CD4-positive, alpha-beta T cell treated with Interleukin-4 for 1 hour (primary cell): ENCODE results near the gene AGTPBP1.

Source experiments
- DNase-seq, 2 donors: peaks; one replicate each; pipeline ENCODE4 v3.0.0-alpha.2; 2020 to 2022

The AGTPBP1 gene

DNA sequence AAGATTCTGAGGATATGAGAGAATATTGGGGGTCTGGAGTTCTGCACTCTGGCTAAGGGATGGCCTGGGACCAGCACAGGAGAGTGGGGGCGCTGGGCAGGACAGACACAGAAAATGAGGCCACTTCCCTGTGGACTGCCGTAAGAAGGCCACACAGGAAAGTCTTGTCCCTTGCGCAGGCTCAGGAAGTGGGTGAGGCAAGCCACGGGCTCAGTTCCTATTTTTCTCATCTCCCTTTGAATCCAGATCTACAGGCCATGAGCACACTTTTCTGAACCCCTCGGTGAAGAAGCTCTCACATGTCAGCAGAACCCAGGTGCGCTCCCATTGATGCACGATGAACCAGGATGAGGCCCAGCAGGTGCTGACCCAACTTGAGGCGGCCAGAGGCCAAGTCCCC is 207.4 kb downstream of the AGTPBP1 start:
- DNase-seq: peak in 1 of 2 donors; percentile 25

DNA sequence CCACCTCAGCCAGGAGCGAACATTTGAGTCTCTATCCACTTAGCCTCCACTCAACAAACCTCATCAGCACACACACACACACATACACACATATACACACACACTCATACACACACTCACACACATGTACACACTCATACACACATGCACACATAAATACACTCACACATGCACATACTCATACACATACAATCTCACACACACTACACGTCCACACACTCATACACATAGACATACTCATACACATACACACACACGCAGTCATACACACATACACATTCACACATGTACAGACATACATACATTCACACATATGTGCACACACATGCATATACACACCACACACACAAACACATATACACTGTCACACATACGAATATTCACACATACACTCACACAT is 208.2 kb downstream of the AGTPBP1 start:
- DNase-seq: no peak

DNA sequence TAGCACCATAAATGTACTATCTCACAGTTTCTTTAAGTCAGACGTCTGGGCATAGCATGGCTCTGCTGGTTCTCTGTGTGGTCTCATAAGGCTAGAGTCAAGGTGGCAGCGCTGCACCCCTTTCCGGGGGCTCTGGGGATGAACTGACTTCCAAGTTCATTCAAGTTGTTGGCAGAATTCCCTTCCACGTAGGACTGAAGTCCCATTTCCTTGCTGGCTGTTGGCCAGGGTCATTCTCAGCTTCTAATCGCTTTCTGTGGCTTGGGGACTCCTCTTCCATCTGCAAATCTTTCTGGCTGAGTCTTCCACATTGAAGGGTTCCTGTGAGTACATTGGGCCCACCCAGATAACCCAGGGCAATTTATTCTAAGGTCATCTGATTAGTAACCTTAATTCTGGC is 211.0 kb downstream of the AGTPBP1 start:
- DNase-seq: no peak

DNA sequence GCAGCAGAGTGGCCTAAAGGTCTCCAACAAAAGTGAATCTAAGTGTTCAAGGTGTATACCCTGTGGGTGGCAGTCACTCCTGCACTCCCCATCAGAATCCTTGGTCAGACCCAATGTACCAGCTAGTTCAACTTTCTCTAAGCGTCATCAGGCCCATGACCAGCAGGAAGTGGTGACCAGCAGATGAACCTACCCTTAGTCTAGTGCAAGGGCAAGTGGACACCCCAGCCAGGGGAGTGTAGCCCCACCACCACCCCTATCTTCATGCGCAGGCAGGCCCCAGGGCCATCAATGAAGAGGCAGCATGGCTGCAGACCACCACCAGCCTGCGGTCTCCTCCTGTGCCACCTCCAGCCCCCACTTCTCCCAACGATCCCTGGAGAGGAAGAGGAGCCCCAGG is 213.1 kb downstream of the AGTPBP1 start:
- no peak for DNase-seq

DNA sequence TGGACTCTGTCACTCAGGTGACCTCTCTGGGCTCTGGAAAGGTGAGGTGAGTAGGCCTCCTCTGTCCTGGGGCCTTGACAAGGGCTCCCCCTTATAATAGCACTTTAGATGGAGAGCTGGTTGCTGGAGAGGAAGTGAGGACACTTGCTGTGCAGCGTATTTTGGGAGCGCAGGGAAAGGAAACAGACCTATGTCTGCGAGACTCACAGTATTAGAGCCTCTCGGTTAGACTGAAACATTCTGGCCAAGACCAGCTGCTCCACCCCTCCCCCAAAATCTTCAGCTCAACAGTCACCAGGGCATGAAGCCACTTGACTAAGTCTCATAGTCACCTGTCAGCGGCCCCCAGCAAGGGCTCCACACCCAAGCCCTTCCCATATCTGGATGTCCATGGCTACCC is 213.6 kb downstream of the AGTPBP1 start:
- no peak for DNase-seq

DNA sequence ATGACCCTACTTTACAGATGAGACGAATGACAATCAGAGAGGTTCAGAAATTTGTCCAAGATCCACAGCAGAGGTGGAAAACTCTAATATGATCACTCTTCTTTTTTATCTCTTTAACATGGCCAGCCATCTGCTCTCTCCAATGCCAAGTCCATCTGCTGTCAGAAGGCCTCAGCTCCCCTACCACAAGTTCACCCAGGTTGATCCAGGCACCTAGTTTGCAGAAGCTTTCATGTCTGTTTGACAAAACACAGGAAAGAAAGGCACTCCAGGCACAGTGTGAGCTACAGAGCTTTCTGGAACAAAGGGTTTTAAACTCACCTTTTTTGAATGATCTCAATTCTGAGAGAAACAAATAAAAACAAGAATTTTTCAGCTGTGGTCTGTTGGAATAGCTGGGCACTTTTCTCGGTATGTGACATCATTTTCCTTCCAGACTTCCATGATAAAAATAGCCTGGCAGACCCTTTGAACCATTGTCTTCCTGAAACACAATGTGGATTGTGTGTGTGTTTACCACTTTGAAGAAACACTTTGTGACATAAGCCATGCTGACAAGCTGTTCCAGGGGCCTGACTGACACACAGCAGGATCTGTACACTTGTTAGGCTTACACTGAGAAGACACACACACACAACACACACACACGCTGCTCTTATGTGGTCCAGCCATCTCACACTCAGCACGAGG is 214.3 kb downstream of the AGTPBP1 start:
- DNase-seq: no peak

DNA sequence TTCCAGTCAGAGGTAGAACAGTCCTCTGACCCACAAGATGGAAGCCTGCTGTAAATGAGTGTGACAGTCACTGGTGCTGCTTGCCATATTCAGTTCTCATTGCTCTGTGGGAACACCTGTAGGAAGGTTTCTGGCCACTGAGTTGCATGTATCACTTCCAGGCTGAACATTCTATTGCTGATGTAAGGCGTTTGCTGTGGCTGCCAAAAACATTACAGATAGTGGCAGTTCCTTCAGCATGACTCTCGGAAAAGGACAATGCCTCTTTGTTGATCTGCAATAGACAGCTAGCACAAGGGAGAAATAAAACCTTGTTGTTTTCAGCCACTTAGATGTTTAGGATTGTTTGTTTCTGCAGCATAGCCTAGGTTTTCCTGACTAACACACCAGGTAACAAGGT is 217.2 kb downstream of the AGTPBP1 start:
- no peak for DNase-seq

DNA sequence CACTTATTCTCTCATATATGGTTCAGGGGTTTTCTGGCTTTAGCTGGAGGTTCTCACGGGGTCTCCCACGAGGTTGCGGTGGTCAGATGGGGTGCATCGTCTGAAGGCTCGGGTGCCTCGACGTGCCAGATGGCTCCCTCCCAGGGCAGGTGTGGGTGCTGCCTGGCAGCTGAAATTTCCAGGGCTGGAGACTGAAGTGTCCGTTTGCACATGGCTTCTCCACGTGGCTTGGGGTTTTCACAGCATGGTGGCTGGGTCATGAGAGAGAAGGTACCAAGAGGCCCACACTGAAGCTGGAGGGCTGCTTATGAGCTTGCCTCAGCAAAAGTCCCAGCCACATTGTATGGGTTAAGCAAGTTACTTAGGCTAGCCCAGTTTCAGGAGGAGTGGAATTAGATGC is 218.6 kb downstream of the AGTPBP1 start:
- no peak for DNase-seq

DNA sequence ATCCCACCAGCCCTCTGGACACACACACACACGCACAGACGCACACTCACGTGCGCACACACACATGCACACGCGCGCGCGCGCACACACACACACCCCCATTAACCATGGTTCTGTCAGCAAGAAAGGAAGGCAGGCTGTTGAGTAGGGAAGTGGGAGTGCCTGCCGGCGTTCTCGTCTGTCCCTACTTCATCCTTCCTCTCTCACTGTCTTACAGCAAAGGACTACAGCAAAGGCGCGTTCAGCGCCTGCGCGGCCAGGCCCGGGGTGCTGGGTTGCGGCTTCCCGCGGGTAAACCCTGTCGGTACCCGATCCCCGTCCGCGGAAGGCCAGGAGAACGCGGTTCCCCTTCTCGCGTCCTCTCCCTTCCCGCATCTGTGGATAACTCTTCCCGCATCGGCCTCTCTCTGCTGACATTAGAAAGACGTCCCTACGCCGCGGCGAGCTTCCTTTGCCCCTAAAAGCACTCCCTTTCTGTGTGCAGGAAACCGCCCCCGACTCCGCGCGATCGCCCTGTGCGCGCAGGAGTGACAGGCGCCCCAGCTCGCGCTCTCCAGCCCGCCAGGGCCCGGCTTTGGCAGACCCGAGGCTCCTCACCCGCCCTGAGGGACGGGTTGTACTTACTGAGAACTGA is 219.2 kb downstream of the AGTPBP1 start:
- peak in 1 of 2 donors; percentile 31 for DNase-seq

DNA sequence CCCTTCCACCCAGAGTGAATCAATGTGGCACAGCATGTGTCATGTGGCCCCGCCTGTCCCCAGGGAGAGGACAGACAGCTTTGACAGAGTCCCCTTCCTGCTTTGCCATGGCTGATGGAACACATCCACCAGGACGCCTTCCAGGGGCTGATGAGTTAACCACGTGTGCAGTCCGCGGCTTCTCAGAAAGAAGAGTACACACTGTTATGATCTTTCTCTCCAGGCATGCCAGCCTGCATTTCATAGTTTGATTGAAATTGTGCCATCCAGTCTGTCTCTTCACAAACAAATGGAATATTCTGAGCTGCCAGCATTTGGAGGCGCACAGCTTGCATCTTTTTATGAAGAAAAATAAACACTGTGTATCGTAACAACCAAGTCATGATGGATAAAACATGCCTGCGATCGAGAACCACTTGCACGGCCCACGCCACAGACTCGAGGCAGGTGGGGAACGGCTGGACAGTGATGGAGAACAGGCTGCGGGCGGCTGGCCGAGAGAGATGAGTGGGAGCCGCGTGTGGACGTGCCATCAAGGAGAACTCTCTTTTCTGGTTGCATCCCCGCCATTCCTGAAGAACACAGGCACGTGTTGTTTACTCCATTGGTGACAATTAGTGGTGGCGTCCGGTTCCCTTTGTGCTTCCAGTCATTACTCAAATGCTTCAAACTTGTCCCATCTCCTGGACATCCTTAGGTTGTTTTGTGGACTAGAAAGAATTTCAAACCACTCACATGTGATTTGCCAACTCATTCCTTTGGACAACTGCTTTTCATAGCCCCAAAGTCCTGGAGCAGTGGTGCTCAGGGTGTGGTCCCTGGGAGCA is 220.2 kb downstream of the AGTPBP1 start:
- no peak for DNase-seq

DNA sequence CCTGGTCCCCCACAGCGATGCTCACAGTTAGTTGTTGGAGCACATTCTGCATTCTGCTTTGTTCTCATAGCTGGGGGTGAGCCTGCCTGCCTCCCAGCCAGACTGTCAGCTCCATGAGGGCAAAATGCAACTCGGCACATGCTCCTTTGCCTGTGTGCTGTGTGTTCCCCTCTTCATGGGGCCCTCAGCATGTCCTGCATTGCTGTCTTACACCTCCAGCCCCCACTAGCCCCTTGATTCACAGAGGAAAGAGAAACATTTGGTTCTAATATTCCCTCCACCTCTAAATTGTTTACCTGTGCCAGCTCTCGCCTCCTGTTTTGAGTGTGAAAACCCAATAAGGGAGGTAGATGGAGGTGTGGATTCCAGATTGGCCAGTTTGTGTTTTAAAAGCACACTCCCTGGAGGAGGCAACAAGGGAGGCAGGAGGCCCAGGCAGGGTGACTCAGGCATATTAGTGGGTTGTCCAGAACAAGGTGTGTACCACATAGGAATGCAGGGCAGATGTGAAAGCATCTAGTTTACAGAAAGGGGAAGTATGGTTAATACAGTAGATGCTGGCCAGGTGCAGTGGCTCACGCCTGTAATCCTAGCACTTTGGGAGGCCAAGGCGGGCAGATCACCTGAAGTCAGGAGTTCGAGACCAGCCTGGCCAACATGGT is 224.6 kb downstream of the AGTPBP1 start:
- no peak for DNase-seq

DNA sequence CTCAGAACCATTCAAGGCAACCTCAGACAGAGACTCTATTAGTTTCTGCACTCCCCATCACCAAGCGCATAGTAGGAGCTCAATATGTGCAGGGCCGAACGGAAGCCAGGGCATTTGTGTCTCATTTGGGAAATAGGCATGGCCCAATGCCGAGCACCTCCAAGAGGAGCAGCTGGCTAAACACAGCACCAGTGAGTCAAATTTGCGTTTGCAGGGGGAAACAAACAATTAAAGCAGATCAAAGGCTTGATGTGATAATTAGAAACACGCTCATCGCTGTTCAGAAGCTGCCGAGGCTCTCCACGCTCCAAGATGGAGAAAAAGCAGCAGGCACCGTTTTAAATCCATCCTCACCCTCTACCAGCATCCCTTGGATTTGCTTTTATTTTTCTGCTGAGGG is 225.3 kb downstream of the AGTPBP1 start:
- DNase-seq: no peak

DNA sequence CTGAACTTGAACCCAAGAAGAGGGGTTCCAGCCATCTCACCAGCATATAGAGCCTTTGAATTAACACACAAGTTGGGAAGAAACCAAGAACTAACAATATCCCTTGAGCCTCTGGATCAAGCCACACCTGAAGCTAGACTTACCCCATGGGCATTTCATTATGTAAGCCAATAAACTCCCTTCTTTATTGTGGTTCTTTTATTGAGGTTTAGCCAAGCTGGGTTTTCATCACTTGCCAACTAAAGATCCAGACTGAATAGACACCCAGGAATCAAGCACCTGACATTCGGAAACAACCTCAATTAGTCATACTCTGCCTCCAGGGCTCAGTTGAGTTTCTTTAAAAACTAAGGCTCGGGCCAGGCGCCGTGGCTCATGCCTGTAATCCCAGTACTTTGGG is 226.7 kb downstream of the AGTPBP1 start:
- DNase-seq: no peak

DNA sequence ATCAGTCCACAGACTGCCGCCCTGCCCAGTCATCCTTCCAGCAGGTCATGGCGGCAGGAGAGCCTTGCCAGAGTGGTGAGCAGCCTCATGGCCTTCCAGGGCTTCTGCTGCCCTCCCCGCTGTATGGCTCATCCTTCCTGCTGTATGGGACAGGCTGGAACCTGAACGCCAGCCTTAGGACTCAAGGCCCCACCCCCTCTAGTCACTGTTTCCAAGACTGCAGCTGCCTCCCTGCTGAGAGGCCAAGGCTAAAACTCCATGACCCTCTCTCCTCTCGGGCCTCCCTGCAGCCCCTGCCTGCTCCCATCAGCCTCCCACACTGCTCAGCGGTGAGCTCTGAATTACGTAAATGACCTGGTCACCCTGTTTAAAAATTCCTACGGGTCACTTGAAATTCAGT is 227.5 kb downstream of the AGTPBP1 start:
- no peak for DNase-seq

DNA sequence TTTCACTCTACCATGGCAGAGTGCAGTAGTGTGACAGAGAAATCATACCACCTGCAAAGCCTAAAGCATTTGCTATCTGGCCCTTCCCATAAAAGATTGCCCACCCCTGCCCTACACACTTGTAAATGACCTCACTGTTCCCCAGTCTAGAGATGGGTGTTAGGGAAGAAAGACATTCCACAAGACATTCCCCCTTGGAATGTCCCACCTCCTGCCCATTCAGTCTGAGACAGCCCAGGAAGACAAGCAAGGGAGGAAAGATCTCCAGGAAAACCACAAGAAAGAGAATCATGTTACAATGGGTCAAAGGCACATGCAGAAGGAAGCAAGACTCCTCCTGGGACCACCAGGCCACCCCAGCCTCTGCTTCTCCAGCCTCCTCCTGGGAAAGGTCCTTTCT is 230.0 kb downstream of the AGTPBP1 start:
- DNase-seq: no peak

DNA sequence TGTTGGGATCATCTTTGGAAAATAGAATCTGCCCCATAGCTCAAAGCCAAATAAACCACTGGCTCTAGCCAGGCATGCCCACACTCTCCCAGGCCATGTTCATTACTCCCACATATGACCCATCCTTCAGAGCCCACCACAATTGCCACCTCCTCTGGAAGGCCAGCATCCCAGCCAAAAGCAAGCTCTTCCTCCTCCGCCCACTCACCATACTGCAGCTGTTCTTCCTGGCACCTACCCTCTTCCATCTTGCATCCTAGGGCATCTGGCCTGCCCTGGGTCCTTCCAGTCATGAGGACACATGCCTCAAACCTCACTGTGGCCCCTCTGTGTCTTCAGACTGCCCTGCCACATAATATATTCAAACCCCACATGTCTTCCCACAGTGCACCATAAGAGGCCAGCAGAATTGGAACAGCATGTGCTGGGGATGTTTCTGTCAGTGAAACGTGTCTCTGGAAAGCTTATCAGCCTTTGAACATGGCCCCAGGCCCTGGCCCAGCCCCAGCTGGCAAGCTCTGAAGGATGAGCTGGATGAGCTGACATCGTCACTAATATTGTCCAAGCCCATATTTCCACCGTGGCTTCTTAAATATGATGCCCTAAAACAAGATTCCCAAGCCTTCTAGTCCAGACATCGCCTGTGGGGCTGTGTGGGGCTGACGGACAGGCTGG is 230.8 kb downstream of the AGTPBP1 start:
- DNase-seq: no peak

DNA sequence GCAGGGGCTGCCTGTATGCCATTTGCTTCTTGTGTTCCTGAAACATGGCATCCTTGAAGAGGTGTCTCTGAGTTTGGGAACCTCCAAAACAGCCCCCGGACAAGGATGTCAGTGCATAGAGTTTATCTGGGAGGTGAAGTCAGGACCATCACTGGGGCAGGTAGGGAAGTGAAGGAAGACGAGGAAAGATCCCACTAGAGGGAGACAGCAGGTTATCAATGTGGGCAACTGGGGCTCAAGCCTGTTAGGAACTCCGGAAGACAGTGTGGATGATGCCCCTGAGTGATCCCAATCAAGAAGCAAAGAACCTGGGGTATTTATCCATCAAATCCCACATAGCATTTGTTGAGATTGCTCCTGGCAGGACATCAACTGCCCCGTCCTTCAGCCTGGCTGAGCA is 233.1 kb downstream of the AGTPBP1 start:
- no peak for DNase-seq

DNA sequence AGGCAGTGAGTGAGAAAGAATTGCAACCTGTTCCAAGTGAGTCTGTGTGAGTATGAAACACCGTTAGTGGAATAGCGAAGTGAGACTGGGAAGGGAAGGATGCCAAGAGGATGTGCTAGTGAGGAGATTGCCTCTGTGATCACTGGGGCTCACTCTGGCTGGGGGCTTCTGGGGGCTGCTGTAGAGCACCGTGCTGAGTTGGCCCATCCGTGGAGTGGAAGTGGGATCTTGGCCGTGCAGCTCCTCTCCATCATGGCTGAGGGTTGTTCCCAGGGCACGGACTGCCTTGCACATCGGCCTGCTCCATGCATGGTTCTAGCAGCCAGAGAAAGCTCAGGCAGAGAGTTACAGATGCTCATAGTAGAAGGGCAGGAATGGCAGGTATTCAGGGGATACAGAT is 236.1 kb downstream of the AGTPBP1 start:
- no peak for DNase-seq

DNA sequence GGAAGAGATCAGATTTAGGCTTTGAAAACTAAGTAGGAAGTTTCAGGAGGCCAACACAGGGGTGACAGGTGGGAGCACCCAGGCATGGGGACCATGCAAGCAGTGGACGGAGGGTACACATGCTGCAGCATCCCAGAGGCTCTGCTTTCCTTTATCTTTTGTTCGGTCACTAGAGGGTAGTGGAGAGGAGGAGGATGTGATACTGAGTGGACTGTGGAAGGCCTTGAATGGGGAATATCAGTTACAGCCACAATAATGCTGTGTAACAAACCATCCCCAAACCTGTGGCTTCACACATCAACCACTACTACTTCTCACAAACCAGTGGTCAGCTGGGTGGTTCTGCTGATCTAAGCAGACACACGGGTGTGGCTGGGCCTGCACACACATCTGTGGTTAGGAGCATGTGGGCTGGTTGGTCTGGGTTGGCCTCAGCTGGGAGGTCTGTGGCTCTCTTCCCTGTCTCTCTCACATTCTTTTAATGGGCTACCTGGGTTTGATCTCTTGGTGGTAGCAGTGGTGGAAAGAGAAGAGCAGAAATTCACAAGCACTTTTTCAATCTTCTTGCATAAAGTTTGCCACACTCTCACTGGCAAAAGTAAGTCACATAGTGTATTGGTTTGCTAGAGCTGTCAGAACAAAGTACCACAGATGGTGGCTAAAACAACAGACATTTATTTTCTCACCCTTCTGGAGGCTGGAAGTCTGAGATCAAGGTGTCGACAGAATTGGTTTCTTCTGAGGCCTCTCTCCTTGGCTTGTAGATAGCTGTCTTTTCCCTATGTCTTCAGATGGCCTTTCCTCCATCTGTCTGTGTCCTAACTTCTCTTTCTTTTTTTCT is 238.7 kb downstream of the AGTPBP1 start:
- no peak for DNase-seq

DNA sequence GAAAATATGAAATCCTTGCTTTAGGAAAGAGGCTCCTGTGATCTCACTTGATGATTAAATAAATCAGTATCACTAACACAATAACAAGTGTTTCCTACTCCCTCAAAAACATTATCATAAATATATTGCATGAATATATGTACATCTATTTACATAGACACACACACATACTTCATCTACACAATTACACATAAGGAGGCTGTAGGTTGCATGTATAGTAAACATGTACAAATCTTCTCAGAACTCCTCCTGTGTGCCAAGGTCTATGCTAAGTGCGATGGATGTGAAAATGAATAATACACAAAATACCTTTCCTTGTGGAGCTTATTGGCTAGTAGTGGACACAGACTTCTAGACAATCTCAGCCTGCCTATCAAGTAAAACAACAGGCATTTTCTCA is 239.9 kb downstream of the AGTPBP1 start:
- DNase-seq: no peak

DNA sequence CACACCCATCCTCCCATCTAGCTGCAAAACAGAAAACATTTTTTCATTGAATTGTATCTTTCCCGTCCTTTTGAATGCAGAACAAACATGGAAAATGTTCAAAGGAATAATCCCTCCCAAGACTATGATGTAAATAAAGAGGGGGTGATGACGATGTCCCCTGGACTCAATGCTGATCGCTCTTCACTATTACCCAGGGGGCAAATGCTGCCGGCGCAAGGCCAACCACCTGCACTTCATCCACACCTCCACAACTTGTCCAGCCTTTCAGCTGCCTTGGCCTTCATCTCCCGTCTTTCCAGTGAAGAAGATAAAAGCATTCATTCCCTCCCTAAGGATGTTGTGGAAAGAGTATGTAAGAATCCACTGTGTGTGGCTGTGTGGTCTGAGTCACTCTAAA is 240.3 kb downstream of the AGTPBP1 start:
- no peak for DNase-seq
